ENCODE data around the gene E2F4.

- no peak for TF ChIP-seq CTCF (IDR thresholded peaks at IDR 0.05; ENCODE audit: low read depth, low read length)
- no peak for TF ChIP-seq EZH2phosphoT487 (IDR thresholded peaks at IDR 0.05; ENCODE audit: low read depth)
These were observed 46.2 kb upstream of the E2F4 start for GRCh38 chr16:67145746-67146145.
